Thyroid gland (tissue), 4 donors: Measurements from ENCODE around the gene ACTR10.
"Not testable (repeated sequence)": the region's sequence is repeated elsewhere in the genome, so short reads cannot be mapped to it uniquely, and the experiment has no call there.

Experiments used
- CTCF ChIP-seq, 6 experiments: fragments of 200-600 bp in 3 of 6; fragments of 450-650 bp in 3 of 6; sonication (generic) in 3 of 6; IDR thresholded peaks; one replicate each; pipeline ENCODE4 v1.5.1; 2016 to 2019; ENCODE audit warnings: antibody characterized with exemption in 6 of 6, mild to moderate bottlenecking in 2 of 6, inconsistent platforms in 1 of 6, moderate library complexity in 1 of 6
- POLR2A ChIP-seq, 2 donors: fragments of 450-650 bp; IDR thresholded peaks; one replicate each; pipeline ENCODE4 v1.6.1; 2017; ENCODE audit warnings: antibody characterized with exemption in 2 of 2, mild to moderate bottlenecking in 2 of 2, moderate library complexity in 1 of 2

DNA sequence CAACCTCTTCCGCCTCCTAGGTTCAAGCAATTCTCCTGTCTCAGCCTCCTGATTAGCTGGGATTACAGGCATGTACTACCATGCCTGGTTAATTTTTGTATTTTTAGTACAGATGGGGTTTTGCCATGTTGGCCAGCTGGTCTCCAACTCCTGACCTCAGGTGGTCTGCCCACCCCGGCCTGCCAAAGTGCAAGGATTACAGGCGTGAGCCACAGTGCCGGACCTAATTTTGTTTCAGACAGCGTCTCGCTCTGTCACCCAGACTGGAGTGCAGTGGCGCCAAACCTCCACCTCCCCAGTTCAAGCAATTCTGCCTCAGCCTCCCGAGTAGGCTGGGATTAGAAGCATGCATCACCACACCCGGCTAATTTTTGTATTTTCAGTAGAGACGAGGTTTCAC is 62.1 kb downstream of the ACTR10 start:
- not testable (repeated sequence) for TF ChIP-seq CTCF, POLR2A (IDR thresholded peaks at IDR 0.05)
